ENCODE measurements around the gene WDR70. TPM values are rescaled to one million over a fixed set of nuclear protein-coding genes. Genes with fewer than 3 reads are reported as not detected.
"Not testable (repeated sequence)": the region's sequence is repeated elsewhere in the genome, so short reads cannot be mapped to it uniquely, and the experiment has no call there.

The WDR70 gene
- total RNA-seq, 1 donor from 2014 or later, result 17.6 TPM

DNA sequence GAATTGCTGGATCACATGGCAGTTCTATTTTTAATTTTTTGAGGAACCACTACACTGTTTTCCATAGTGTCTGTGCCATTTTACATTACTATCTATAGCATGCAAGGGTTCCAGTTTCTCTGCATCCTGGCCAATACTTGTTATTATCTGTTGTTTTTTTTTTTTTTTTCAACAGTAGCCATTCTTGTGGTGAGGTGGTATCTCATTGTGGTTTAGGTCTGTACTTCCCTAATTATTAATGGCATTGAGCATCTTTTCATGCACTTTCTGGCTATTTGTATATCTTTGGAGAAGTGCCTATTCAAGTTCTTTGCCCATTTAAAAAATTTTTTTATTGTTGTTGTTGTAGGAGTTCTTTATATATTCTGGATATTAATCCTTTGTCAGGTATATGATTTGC lies 363.0 kb downstream of the WDR70 start:
- no peak for DNase-seq (ENCODE audit: extremely low read depth, low read depth, low spot score)

DNA sequence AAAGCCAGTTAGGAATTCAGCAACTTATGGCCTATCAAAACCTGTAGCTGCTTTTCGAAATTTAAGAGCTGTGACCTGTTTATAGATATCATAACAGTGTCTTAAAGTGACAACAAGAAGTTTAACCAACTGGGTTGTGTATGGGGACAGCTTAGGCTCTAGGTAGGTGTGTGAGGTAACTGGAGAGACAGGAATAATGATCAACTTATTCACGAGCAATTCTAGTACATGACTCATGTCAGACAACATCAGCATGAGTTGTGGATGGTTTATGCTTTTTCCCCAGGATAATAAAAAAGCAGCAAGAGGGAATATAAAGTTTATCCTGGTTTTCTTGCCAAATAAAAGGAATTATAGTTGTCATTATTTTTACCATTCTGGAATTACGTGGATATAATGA lies 372.1 kb downstream of the WDR70 start:
- DNase-seq (ENCODE audit: extremely low read depth, low read depth, low spot score), result no peak

- DNase-seq (ENCODE audit: extremely low read depth, low read depth, low spot score), result no peak
These were observed 375.9 kb downstream of the WDR70 start for GRCh38 chr5:37754976-37755375.

GRCh38 chr5:37755581-37755980 lies 376.5 kb downstream of the WDR70 start:
- DNase-seq (ENCODE audit: extremely low read depth, low read depth, low spot score), result no peak

GRCh38 chr5:37756248-37756647 lies 377.1 kb downstream of the WDR70 start:
- DNase-seq (ENCODE audit: extremely low read depth, low read depth, low spot score), result no peak

- no peak for DNase-seq (ENCODE audit: extremely low read depth, low read depth, low spot score)
These were observed 379.0 kb downstream of the WDR70 start for GRCh38 chr5:37757980-37758582.

- no peak for DNase-seq (ENCODE audit: extremely low read depth, low read depth, low spot score)
These were observed 388.1 kb downstream of the WDR70 start for GRCh38 chr5:37767251-37767650.

- no peak for DNase-seq (ENCODE audit: extremely low read depth, low read depth, low spot score)
These were observed 388.8 kb downstream of the WDR70 start for GRCh38 chr5:37767961-37768360.

- no peak for DNase-seq (ENCODE audit: extremely low read depth, low read depth, low spot score)
These were observed 389.3 kb downstream of the WDR70 start for GRCh38 chr5:37768371-37768770.

DNA sequence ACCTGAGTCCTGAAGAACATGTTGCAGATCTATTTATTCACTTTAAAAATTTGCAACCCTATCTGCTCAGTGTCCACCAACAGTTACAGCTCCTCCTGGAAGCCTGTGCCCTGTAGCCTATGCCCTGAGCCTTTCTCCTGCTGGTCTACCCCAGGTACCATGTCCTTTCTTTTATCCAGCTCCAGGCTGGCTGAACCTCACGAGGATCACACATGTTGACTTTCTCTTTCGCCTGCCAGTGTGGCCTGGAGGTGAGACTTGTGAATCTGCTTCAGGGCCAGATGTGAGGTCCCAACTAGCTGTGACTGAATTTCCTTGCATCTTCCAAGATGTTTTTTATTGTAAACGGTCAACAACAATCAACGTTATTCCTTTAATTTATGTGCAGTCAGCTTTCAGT lies 390.0 kb downstream of the WDR70 start:
- DNase-seq (ENCODE audit: extremely low read depth, low read depth, low spot score), result no peak

DNA sequence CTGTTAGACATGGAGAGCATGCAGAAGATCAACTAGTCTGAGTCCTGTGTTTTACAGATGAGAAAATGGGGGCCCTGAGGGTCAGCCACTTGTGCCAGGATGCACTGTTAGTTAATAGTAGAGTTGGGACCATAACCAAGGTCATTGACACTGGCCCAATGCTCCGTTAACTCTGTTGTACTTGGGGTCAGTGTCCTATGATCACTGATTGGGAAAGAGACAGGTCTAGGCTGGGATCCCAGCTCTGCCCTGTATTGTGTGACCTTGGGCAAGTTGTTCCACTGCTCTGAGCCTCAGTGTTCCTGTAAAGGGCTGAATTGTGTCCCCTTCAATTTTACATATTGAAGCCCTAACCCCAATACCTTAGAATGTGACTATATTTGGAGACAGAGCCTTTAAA lies 390.7 kb downstream of the WDR70 start:
- no peak for DNase-seq (ENCODE audit: extremely low read depth, low read depth, low spot score)

GRCh38 chr5:37770786-37771185 lies 391.7 kb downstream of the WDR70 start:
- DNase-seq (ENCODE audit: extremely low read depth, low read depth, low spot score), result no peak

DNA sequence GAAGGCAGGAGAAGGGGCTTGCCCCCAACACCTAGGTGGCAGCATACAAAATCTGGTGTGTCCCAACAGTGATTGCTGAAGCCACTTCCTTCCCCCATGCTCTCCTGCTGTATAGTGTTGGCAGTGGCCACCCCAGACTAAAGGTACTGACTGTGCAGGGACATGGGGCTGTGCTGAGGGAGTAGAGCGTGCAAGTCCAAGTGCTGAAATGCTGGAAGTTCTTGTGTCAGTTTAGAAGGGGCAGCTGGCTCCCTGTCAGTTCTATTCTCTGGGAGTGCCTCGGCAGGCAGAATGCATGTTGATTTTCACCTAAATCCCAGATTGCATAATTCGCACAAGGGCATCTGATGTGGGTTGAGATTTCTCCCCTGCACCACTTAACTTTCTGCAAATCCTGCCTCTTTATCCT lies 392.1 kb downstream of the WDR70 start:
- DNase-seq (ENCODE audit: extremely low read depth, low read depth, low spot score), result no peak

DNA sequence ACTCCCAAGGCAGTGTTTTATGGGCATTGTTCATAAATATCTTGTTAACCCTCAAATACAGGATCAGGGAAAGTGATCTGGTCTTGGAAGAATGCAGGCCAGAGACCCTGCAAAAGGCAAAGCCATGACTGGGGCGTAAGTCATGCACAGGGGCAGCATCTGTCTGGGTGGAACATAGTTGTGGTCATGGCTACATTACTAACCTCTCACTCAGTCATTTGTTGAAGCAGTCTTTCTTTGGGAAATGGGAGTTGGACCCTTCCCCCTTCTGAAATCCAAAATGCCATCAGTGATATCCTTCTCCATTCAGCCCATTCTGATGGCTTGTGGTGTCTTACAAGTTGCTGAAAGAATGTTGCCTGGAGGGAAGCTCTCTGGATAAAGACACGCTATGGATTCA lies 392.6 kb downstream of the WDR70 start:
- no peak for DNase-seq (ENCODE audit: extremely low read depth, low read depth, low spot score)

- no peak for DNase-seq (ENCODE audit: extremely low read depth, low read depth, low spot score)
These were observed 393.1 kb downstream of the WDR70 start for GRCh38 chr5:37772255-37772654.

- DNase-seq (ENCODE audit: extremely low read depth, low read depth, low spot score), result no peak
These were observed 394.7 kb downstream of the WDR70 start for GRCh38 chr5:37773809-37774208.

DNA sequence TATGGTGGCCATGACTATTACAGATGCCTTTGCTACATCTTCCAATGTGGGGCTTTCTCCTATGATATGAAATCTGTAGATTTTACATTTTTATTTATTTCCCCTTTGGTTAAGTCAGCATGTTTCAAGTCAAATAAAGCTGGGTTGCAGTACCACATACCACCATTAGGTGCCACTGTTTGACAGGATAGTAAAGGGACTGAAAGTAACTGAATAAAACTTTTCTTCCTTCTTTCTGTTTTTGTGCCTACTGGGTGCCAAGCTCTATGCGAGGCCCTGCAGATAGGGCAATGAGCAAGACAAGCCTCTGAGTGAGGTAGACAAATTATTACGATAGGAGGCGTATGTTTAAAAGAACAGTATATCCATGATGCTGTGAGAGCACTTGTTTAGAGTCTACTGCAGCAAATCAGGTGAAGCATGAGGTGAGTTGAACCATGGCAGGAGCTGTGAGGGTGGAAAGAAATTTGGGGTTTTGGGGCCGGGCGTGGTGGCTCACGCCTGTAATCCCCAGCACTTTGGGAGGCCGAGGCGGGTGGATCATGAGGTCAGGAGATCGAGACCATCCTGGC lies 395.9 kb downstream of the WDR70 start:
- DNase-seq (ENCODE audit: extremely low read depth, low read depth, low spot score), result no peak

DNA sequence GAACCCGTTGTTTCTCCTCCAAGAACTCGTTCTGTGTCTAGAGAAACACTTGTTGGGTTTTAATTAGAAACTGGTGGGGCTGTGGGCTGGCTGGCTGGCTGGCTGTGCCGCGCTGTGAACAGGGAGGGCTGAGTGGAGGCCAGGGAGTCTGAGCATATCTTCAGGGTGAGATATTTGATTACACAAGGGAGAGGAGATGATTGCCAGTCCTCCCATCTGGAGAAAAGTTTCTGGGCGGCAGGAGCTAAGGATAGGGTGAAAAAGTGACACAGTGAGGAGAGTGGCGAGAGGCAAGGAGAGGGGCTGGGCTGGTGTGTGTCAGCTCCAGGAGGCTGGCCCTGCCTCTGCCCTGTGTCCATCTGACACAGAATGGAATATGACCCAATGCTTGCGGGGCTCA lies 397.7 kb downstream of the WDR70 start:
- no peak for DNase-seq (ENCODE audit: extremely low read depth, low read depth, low spot score)

DNA sequence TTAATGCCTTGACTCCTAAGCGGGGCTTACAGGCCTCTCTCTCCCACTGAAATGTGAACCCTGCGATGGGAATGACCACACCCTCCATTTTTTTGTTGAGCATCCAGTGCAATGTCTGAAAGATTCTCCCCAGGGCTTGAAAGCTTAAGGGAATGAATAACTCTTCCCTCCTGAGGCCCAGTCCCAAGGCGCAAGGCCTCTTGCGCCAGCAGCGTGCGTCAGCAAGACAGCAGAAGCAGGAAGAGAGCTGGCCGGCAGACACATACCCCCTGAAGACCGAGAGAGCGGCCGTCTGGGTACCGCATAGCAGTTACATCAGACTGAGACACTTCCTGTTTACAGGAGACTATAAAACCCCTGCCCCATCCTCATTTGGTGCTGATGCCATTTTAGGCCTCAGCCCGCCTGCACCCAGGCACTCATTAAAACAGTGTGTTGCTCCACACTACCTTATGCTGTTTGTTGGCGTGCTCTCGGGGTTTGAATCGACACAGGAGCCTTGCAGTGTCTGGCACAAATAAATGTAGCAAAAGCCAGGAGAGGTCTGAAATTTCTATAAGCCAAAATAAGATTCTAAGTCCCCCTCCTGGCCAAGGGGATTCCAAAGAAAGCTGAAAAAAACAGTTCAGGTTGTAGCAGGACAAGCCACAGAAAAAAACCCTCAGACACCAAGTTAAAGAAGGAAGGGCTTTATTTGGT lies 398.5 kb downstream of the WDR70 start:
- DNase-seq (ENCODE audit: extremely low read depth, low read depth, low spot score), result no peak

- not testable (repeated sequence) for DNase-seq (ENCODE audit: extremely low read depth, low read depth, low spot score)
These were observed 402.3 kb downstream of the WDR70 start for GRCh38 chr5:37781409-37781808.

DNA sequence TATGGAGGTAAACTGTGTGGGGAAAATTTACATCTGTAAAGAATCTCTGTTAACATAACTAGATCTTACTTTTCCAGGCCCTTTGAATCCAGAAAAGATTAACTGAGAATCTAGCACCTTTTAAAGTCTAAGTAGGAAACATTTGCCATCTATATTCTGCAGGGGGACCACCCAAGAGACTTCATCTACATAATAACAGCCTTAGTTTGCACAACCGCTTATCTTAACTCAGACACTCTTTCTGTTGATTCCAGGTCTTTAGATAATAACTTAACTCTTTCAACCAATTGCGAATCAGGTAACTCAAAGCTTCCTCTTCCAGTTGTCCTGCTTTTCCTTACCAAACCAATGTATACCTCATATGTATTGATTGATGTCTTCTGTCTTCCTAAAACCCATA lies 407.3 kb downstream of the WDR70 start:
- DNase-seq (ENCODE audit: extremely low read depth, low read depth, low spot score), result no peak

GRCh38 chr5:37786862-37787519 lies 407.9 kb downstream of the WDR70 start:
- DNase-seq (ENCODE audit: extremely low read depth, low read depth, low spot score), result no peak

Measured in glomerular endothelial cell (primary cell).